NB4 (cell line): Measurements from ENCODE around the gene TXNDC9.

ENCODE experiments used
- MAX ChIP-seq: IDR thresholded peaks from 2 replicates; pipeline ENCODE4 v1.6.1; 2011; ENCODE audit warnings: low read depth, low read length
- POLR2A ChIP-seq: IDR thresholded peaks from 2 replicates; pipeline ENCODE4 v1.6.1; 2011; ENCODE audit warnings: mild to moderate bottlenecking; ENCODE audit not compliant: insufficient read length; ENCODE audit errors: extremely low read depth
- TF ChIP-seq, protein P1 (sequence below): IDR thresholded peaks from one replicate; pipeline ENCODE4 v1.5.1; 2012; ENCODE audit warnings: low read depth, low read length

DNA sequence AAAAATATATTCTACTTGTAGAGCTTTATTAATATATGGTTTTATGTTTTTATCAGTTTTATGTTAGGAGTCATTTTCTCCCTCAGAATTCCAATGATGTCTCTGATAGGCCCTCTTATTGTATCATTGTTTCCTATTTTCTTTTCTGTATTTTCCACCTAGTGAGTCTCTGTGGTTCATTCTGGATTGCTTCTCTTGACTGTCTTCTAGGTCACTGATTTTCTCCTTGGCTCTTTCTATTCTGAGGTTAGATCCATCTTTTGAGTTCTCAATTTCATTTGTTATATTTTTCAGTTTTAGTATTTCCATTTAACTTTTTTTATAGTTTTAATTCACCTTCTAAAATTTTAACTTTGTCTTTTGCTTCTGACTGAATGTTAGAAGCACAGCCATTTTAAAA lies 38.6 kb upstream of the TXNDC9 start:
- TF ChIP-seq, protein P1, sequence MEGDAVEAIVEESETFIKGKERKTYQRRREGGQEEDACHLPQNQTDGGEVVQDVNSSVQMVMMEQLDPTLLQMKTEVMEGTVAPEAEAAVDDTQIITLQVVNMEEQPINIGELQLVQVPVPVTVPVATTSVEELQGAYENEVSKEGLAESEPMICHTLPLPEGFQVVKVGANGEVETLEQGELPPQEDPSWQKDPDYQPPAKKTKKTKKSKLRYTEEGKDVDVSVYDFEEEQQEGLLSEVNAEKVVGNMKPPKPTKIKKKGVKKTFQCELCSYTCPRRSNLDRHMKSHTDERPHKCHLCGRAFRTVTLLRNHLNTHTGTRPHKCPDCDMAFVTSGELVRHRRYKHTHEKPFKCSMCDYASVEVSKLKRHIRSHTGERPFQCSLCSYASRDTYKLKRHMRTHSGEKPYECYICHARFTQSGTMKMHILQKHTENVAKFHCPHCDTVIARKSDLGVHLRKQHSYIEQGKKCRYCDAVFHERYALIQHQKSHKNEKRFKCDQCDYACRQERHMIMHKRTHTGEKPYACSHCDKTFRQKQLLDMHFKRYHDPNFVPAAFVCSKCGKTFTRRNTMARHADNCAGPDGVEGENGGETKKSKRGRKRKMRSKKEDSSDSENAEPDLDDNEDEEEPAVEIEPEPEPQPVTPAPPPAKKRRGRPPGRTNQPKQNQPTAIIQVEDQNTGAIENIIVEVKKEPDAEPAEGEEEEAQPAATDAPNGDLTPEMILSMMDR = no peak
- TF ChIP-seq MAX (no peak), POLR2A (no peak)
